Astrocyte (in vitro differentiated cells and primary cell): ENCODE results near the gene COG4.

Source experiments
- CTCF ChIP-seq: IDR thresholded peaks from 2 replicates; pipeline ENCODE4 v1.5.1; 2011; ENCODE audit warnings: low read depth, mild to moderate bottlenecking, inconsistent platforms, low read length, moderate library complexity; ENCODE audit not compliant: insufficient read depth
- EZH2 ChIP-seq: IDR thresholded peaks from 2 replicates; pipeline ENCODE4 v1.6.1; 2012; ENCODE audit warnings: mild to moderate bottlenecking, low read length, inconsistent platforms; ENCODE audit not compliant: insufficient read depth

GRCh38 chr16:70553645-70554044, 30.3 kb upstream of the COG4 start:
- TF ChIP-seq CTCF (no peak), EZH2 (no peak)
